Measurements from ENCODE around the gene PIPOX.

Gene PIPOX

DNA sequence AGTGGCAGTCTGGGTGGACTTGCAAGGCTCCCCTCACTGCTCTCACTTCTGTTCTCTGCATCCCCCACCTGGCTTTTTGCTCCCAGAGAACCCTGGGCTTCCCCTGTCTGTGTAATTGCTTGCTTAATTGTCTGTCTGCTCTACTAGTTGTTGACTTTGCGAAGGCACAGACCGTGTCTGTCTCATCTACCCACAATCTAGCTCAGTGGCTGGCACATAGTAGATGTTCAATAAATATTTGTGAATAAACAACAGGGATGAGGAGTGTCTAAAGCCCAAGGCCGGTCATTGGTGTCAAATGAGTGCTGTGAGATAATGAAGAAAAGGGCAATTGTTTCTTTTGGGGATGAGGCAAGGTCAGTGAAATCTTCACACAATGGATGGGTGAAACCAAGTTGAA is 34.4 kb upstream of the PIPOX start:
- no peak overlapping the region for H3K4me3 ChIP-seq (ENCODE audit: control insufficient read depth, low read depth, low read length)
- DNase-seq (ENCODE audit: low read depth), result no peak
- TF ChIP-seq CTCF (conservative IDR thresholded peaks at IDR 0.05; ENCODE audit: control insufficient read depth, insufficient read depth, low read depth, low read length), result no peak

- no peak overlapping the region for H3K4me3 ChIP-seq (ENCODE audit: control insufficient read depth, low read depth, low read length)
- no peak for TF ChIP-seq CTCF (conservative IDR thresholded peaks at IDR 0.05; ENCODE audit: control insufficient read depth, insufficient read depth, low read depth, low read length)
- no peak for DNase-seq (ENCODE audit: low read depth)
Observed at GRCh38 chr17:29010129-29010528, 32.8 kb upstream of the PIPOX start.

GRCh38 chr17:29010586-29010985 is 32.4 kb upstream of the PIPOX start:
- DNase-seq (ENCODE audit: low read depth), result no peak
- no peak overlapping the region for H3K4me3 ChIP-seq (ENCODE audit: control insufficient read depth, low read depth, low read length)
- TF ChIP-seq CTCF (conservative IDR thresholded peaks at IDR 0.05; ENCODE audit: control insufficient read depth, insufficient read depth, low read depth, low read length), result no peak

- TF ChIP-seq CTCF (conservative IDR thresholded peaks at IDR 0.05; ENCODE audit: control insufficient read depth, insufficient read depth, low read depth, low read length), result no peak
- DNase-seq (ENCODE audit: low read depth), result no peak
- no peak overlapping the region for H3K4me3 ChIP-seq (ENCODE audit: control insufficient read depth, low read depth, low read length)
Observed at GRCh38 chr17:29012535-29012934, 30.4 kb upstream of the PIPOX start.

DNA sequence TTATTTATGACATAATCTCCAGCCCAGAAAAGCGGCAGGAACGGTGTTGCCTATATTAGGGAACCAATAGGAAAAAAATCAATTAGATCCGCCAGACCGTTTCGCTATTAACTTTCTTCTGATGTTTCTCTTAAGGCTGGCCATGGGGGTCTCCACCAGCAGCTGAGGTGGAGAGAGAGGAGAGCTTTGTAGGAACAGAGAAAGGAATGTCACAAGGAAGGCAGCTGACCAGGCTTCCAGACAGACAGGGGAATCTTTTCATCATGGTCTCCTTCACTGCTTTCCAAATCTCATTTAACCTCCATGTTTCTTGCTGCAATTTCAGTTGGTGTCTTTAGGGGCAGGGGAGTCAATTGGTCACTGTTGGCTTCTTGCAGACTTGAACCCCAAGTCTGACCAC is 28.2 kb upstream of the PIPOX start:
- H3K4me3 ChIP-seq (ENCODE audit: control insufficient read depth, low read depth, low read length), result no peak overlapping the region
- no peak for DNase-seq (ENCODE audit: low read depth)
- no peak for TF ChIP-seq CTCF (conservative IDR thresholded peaks at IDR 0.05; ENCODE audit: control insufficient read depth, insufficient read depth, low read depth, low read length)

DNA sequence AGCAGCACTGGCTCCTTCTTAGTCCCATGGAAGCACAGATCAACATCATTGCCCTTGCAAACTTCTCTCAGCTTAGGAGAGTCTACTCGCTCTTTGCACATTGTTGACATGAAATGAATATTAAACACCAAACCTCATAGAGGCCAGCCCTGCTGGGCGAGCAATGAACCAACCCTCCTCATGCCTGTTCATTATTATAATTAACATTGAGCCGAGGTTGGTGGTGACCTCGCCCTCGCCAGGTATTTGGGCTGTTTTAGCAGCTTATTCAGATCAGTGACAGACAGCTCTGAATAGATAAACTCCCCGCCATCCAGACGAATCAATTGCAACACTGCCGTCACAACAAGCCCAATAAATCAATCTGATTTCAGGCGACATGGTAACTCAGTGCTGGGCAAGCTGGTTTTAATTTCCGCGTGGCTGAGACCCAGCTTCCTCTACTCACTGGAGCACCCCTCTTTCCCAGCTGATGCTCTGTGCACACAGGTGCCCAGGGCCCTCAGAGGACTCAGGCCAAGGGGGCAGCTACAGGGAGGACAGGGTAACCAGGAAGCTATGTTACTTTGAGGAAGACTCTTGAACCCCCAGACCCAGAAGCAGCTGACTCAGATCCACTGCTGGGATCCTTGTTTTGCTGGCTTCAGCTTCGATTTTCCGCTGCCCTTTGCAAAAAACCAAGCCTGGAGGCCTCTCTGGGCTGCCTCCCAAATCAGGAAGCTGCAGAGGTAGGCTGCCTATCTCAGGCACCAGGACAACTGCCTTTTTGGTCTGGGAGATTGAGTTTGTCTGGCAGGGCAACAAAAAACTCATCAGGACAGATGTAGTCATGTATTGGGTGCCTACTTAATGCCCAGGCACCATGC is 26.4 kb upstream of the PIPOX start:
- TF ChIP-seq CTCF (conservative IDR thresholded peaks at IDR 0.05; ENCODE audit: control insufficient read depth, insufficient read depth, low read depth, low read length), result no peak
- no peak for DNase-seq (ENCODE audit: low read depth)
- H3K4me3 ChIP-seq (ENCODE audit: control insufficient read depth, low read depth, low read length), result no peak overlapping the region
